GM12878 (cell line): ENCODE results near the gene SEC31B. TPM values are rescaled to one million over a fixed set of nuclear protein-coding genes. Genes with fewer than 3 reads are reported as not detected.

ENCODE experiments used
- ATAC-seq: fragments of 200-7000 bp; cut with Tn5 transposase; 3 replicates; pipeline ENCODE4 v1.9.1; 2020; ENCODE audit warnings: mild to moderate bottlenecking, moderate library complexity
- BruUV-seq: library from RNA; stranded (reverse); fragments of 400-500 nt; replicated peaks from 2 replicates; lab custom pipeline; 2021; lab: Mats Ljungman, UMichigan
- CTCF ChIA-PET: fragments of 300-600 bp; sonication (Branson Sonifier 250); formaldehyde crosslinking; extraction: SDS; loops from one replicate; lab custom pipeline; 2021; ENCODE audit warnings: inconsistent platforms; lab: Yijun Ruan, JAX
- POLR2A ChIA-PET: fragments of 350-600 bp; formaldehyde crosslinking; extraction: SDS; loops from one replicate; lab custom pipeline; 2021; ENCODE audit warnings: inconsistent platforms; lab: Charles Lee
- RAD21 ChIA-PET: fragments of 300-600 bp; sonication (Branson Sonifier 250); formaldehyde crosslinking; loops from one replicate; lab custom pipeline; 2023; ENCODE audit warnings: antibody characterized with exemption; ENCODE audit not compliant: unreplicated experiment; lab: Charles Lee
- SMC1A ChIA-PET: fragments of 300-600 bp; sonication (Branson Sonifier 250); formaldehyde crosslinking; loops from one replicate; lab custom pipeline; 2023; ENCODE audit not compliant: unreplicated experiment, uncharacterized antibody; lab: Charles Lee
- DNase-seq: peaks from one replicate; pipeline ENCODE4 v3.0.0-alpha.2; 2011; ENCODE audit warnings: low read depth, low spot score
- FAIRE-seq: peaks from 3 replicates; lab custom pipeline; 2011; peaks lifted over from hg19 to GRCh38; lab: Jason Lieb, UNC
- H2AFZ ChIP-seq: 2 replicates; pipeline ENCODE4 v1.6.0; 2011; ENCODE audit warnings: low read depth, low read length, control low read depth; ENCODE audit not compliant: control insufficient read depth
- H3K27ac ChIP-seq: 2 replicates; pipeline ENCODE4 v1.5.1; 2011; ENCODE audit warnings: control low read depth; ENCODE audit not compliant: control insufficient read depth, insufficient read depth
- H3K27me3 ChIP-seq, 2 experiments: replicated peaks in 1 of 2; 2 replicates each; pipeline versions ENCODE4 v1.6.0 to v1.6.1; 2011; ENCODE audit warnings: low read length in 1 of 2; ENCODE audit not compliant: control insufficient read depth in 2 of 2, insufficient read depth in 2 of 2
- H3K36me3 ChIP-seq, 2 experiments: 2 replicates each; pipeline ENCODE4 v1.5.1; 2011; ENCODE audit warnings: low read length in 1 of 2; ENCODE audit not compliant: control insufficient read depth in 2 of 2, insufficient read depth in 2 of 2
- H3K4me1 ChIP-seq: 2 replicates; pipeline ENCODE4 v1.6.1; 2011; ENCODE audit warnings: mild to moderate bottlenecking, low read length, moderate library complexity, mixed read lengths; ENCODE audit not compliant: control insufficient read depth, insufficient read depth
- H3K4me2 ChIP-seq: 2 replicates; pipeline ENCODE4 v1.6.0; 2011; ENCODE audit warnings: control low read depth; ENCODE audit not compliant: control insufficient read depth, insufficient read depth
- H3K4me3 ChIP-seq: fragments of 200-600 bp; sonication (generic); 2 replicates; pipeline ENCODE4 v1.5.1; 2016
- H3K79me2 ChIP-seq: 2 replicates; pipeline ENCODE4 v1.6.0; 2011; ENCODE audit warnings: low read length; ENCODE audit not compliant: control insufficient read depth, insufficient read depth
- H3K9ac ChIP-seq: 2 replicates; pipeline ENCODE4 v1.8.0; 2011; ENCODE audit warnings: low read length, control low read depth, mixed read lengths; ENCODE audit not compliant: control insufficient read depth, insufficient read depth
- H3K9me3 ChIP-seq: replicated peaks from 3 replicates; pipeline ENCODE4 v1.5.1; 2011; ENCODE audit warnings: mild to moderate bottlenecking, low read length; ENCODE audit not compliant: control insufficient read depth, insufficient read depth
- H4K20me1 ChIP-seq: 2 replicates; pipeline ENCODE4 v1.6.0; 2011; ENCODE audit not compliant: control insufficient read depth, insufficient read depth
- BMI1 ChIP-seq: fragments of 450-650 bp; IDR thresholded peaks from 2 replicates; pipeline ENCODE4 v1.6.1; 2016; ENCODE audit warnings: mild to moderate bottlenecking, moderate library complexity, borderline replicate concordance
- CHD1 ChIP-seq: IDR thresholded peaks from 2 replicates; pipeline ENCODE4 v1.6.1; 2012; ENCODE audit warnings: low read depth, low read length, improper control_type of control experiment
- FOXM1 ChIP-seq: IDR thresholded peaks from 2 replicates; pipeline ENCODE4 v1.6.1; 2012; ENCODE audit warnings: low read depth, mild to moderate bottlenecking, inconsistent platforms, low read length, moderate library complexity
- GATAD2B ChIP-seq: fragments of 450-650 bp; conservative IDR thresholded peaks from 2 replicates; pipeline ENCODE4 v1.6.1; 2017; ENCODE audit warnings: low read depth, mild to moderate bottlenecking, moderate library complexity
- HCFC1 ChIP-seq: fragments of 150-350 bp; IDR thresholded peaks from 2 replicates; pipeline ENCODE4 v1.6.1; 2014; ENCODE audit warnings: low read length
- IKZF1 ChIP-seq: fragments of 450-650 bp; conservative IDR thresholded peaks from 2 replicates; pipeline ENCODE4 v1.6.1; 2017; ENCODE audit warnings: antibody characterized with exemption, mild to moderate bottlenecking
- KDM1A ChIP-seq: fragments of 200-600 bp; sonication (generic); IDR thresholded peaks from 2 replicates; pipeline ENCODE4 v1.6.1; 2016; ENCODE audit warnings: borderline replicate concordance
- KLF5 ChIP-seq: fragments of 450-650 bp; IDR thresholded peaks from 2 replicates; pipeline ENCODE4 v1.6.1; 2014; ENCODE audit warnings: mild to moderate bottlenecking; ENCODE audit not compliant: partially characterized antibody
- MXI1 ChIP-seq: fragments of 150-350 bp; IDR thresholded peaks from 2 replicates; pipeline ENCODE4 v1.6.1; 2011; ENCODE audit warnings: low read depth, mild to moderate bottlenecking, inconsistent platforms, low read length, improper control_type of control experiment
- RFX5 ChIP-seq: IDR thresholded peaks from 2 replicates; pipeline ENCODE4 v1.6.1; 2011; ENCODE audit warnings: low read depth, low read length, improper control_type of control experiment
- SIX5 ChIP-seq: IDR thresholded peaks from 2 replicates; pipeline ENCODE4 v1.6.1; 2011; ENCODE audit warnings: mild to moderate bottlenecking, low read depth, low read length, moderate library complexity; ENCODE audit not compliant: severe bottlenecking
- SMARCA5 ChIP-seq: fragments of 450-650 bp; IDR thresholded peaks from 2 replicates; pipeline ENCODE4 v1.6.1; 2017; ENCODE audit warnings: mild to moderate bottlenecking
- SPI1 ChIP-seq: IDR thresholded peaks from 2 replicates; pipeline ENCODE4 v1.6.1; 2011; ENCODE audit warnings: low read depth, mild to moderate bottlenecking, low read length, moderate library complexity, borderline replicate concordance; ENCODE audit not compliant: insufficient read depth
- YY1 ChIP-seq: IDR thresholded peaks from 2 replicates; pipeline ENCODE4 v1.6.1; 2011; ENCODE audit warnings: low read depth, mild to moderate bottlenecking, low read length
- ZBED1 ChIP-seq: IDR thresholded peaks from 2 replicates; pipeline ENCODE4 v1.6.1; 2016; ENCODE audit warnings: borderline replicate concordance
- ZNF207 ChIP-seq: fragments of 450-650 bp; IDR thresholded peaks from 2 replicates; pipeline ENCODE4 v1.6.1; 2014; ENCODE audit warnings: antibody characterized with exemption, mild to moderate bottlenecking, borderline replicate concordance
- ZNF274 ChIP-seq: IDR thresholded peaks from one replicate; pipeline ENCODE4 v1.8.0; 2011; ENCODE audit not compliant: insufficient read length, insufficient read depth
- WGBS: methylation state at CpG from one replicate; pipeline ENCODE4 v1.1.6; 2016; ENCODE audit warnings: low lambda C conversion rate; ENCODE audit not compliant: insufficient replicate concordance, insufficient coverage; ENCODE audit errors: missing lambda C conversion rate; 5-methylcytosine and 5-hydroxymethylcytosine counted together
- in situ Hi-C: fragments of 300-500 bp; cut with MboI; formaldehyde crosslinking; loops from 9 replicates; pipeline ENCODE4 v1.14.3; 2018; ENCODE audit warnings: mixed read lengths
- intact Hi-C: fragments of 100-400 bp; cut with micrococcal nuclease; formaldehyde crosslinking; loops from one replicate; pipeline ENCODE4 v1.14.2; 2022; ENCODE audit not compliant: unreplicated experiment
- polyA plus RNA-seq, 11 experiments: library from polyadenylated mRNA; depleted of rRNA in 4 of 11; unstranded in 6 of 11; stranded (reverse) in 5 of 11; fragments of >200 nt; fragmentation: Nextera tagmentation in 4 of 11; fragmentation: Illumina TruSeq in 1 of 11; extraction: Ambion mirVana in 4 of 11; extraction: Trizol in 1 of 11; gene quantifications; 1 replicate in 1 of 11; 2 replicates in 10 of 11; pipeline versions ENCODE4 v1.2.1 to v1.2.3, GENCODE V29; 2011 to 2016; ENCODE audit warnings: inconsistent platforms in 2 of 11, missing spikeins in 2 of 11, low read depth in 1 of 11
- total RNA-seq, 4 experiments: library from RNA; depleted of rRNA in 3 of 4; stranded (reverse); fragments of >200 nt in 3 of 4; fragmentation: Illumina TruSeq in 1 of 4; extraction: Trizol in 1 of 4; gene quantifications; 2 replicates each; pipeline versions ENCODE4 v1.2.1 to v1.2.3, GENCODE V29; 2013 to 2021
- TF ChIP-seq, protein P1 (sequence below): fragments of 450-650 bp; IDR thresholded peaks from 2 replicates; pipeline ENCODE4 v1.6.1; 2018; ENCODE audit warnings: borderline replicate concordance, mild to moderate bottlenecking; ENCODE audit not compliant: partially characterized antibody
- TF ChIP-seq, protein P2 (sequence below): IDR thresholded peaks from 2 replicates; pipeline ENCODE4 v1.6.1; 2011; ENCODE audit warnings: borderline replicate concordance, low read depth, mild to moderate bottlenecking, moderate library complexity, mixed read lengths, low read length; ENCODE audit not compliant: insufficient read depth; ENCODE audit errors: extremely low read length
- TF ChIP-seq, protein P3 (sequence below): fragments of 450-650 bp; conservative IDR thresholded peaks from 2 replicates; pipeline ENCODE4 v1.6.1; 2017; ENCODE audit warnings: mild to moderate bottlenecking, moderate library complexity

The SEC31B gene
- total and polyA plus RNA-seq, 10 of the 15 experiments (the other 5 are each of a cell fraction or from before 2014, with no cell fraction given), result 3.4 to 24.3 (median 9.9) TPM

DNA sequence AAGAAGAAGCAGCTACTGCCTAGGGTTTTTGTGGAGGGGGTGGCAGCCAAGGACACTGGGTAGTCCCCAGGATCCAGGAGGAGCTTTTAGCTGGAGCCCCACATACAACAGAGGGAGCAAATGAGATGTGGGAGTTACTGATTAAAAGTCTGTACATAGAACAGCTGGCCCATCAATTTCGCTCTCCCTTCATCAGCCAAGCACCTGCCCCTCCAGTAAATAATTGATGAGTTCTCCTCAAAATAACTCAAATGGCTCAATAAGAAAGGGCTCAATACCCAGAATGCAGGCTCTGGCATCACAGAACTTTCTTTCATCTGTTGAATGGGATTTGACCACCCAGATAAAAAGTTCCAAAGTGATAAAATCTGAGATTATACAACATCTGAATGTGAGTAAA is 72.0 kb downstream of the SEC31B start:
- FAIRE-seq (no peak), ATAC-seq (no peak)
- H3K27ac ChIP-seq, result no peak overlapping the region

More for the DNA sequence above, 72.0 kb downstream of the SEC31B start:
- POLR2A ChIA-PET, result no interaction called here
- TF ChIP-seq FOXM1 (no peak), MXI1 (no peak), ZNF274 (no peak), CHD1 (no peak), ZNF207 (no peak), SIX5 (no peak), IKZF1 (no peak), YY1 (no peak), ZBED1 (no peak), SMARCA5 (no peak), SPI1 (no peak), RFX5 (no peak), KDM1A (no peak), KLF5 (no peak), BMI1 (no peak), HCFC1 (no peak), GATAD2B (no peak)
- TF ChIP-seq, protein P1, sequence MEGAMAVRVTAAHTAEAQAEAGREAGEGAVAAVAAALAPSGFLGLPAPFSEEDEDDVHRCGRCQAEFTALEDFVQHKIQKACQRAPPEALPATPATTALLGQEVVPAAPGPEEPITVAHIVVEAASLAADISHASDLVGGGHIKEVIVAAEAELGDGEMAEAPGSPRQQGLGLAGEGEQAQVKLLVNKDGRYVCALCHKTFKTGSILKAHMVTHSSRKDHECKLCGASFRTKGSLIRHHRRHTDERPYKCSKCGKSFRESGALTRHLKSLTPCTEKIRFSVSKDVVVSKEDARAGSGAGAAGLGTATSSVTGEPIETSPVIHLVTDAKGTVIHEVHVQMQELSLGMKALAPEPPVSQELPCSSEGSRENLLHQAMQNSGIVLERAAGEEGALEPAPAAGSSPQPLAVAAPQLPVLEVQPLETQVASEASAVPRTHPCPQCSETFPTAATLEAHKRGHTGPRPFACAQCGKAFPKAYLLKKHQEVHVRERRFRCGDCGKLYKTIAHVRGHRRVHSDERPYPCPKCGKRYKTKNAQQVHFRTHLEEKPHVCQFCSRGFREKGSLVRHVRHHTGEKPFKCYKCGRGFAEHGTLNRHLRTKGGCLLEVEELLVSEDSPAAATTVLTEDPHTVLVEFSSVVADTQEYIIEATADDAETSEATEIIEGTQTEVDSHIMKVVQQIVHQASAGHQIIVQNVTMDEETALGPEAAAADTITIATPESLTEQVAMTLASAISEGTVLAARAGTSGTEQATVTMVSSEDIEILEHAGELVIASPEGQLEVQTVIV, result no peak
- TF ChIP-seq, protein P2, sequence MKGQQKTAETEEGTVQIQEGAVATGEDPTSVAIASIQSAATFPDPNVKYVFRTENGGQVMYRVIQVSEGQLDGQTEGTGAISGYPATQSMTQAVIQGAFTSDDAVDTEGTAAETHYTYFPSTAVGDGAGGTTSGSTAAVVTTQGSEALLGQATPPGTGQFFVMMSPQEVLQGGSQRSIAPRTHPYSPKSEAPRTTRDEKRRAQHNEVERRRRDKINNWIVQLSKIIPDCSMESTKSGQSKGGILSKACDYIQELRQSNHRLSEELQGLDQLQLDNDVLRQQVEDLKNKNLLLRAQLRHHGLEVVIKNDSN, result no peak
- TF ChIP-seq, protein P3, sequence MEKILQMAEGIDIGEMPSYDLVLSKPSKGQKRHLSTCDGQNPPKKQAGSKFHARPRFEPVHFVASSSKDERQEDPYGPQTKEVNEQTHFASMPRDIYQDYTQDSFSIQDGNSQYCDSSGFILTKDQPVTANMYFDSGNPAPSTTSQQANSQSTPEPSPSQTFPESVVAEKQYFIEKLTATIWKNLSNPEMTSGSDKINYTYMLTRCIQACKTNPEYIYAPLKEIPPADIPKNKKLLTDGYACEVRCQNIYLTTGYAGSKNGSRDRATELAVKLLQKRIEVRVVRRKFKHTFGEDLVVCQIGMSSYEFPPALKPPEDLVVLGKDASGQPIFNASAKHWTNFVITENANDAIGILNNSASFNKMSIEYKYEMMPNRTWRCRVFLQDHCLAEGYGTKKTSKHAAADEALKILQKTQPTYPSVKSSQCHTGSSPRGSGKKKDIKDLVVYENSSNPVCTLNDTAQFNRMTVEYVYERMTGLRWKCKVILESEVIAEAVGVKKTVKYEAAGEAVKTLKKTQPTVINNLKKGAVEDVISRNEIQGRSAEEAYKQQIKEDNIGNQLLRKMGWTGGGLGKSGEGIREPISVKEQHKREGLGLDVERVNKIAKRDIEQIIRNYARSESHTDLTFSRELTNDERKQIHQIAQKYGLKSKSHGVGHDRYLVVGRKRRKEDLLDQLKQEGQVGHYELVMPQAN, result no peak
- Histone ChIP-seq H3K27me3 (no peaks in the 10 kb centered on the region), H2AFZ (no peak overlapping the region), H3K4me3 (no peak overlapping the region), H3K9ac (no peak overlapping the region), H3K79me2 (no peaks in the 10 kb centered on the region), H3K36me3 (no peaks in the 10 kb centered on the region), H3K9me3 (no peaks in the 10 kb centered on the region; the same call in 2 of the 3 replicates), H3K4me2 (no peak overlapping the region), H3K4me1 (no peaks in the 10 kb centered on the region), H4K20me1 (no peaks in the 10 kb centered on the region)
- RAD21 ChIA-PET, result no interaction called here
- CTCF ChIA-PET, result no interaction called here
- in situ Hi-C loops (no loop called here), intact Hi-C loops (no loop called here)
- SMC1A ChIA-PET, result no interaction called here
- DNase-seq, result no peak
- BruUV-seq, result no TSS peak
- 55% methylated on average over 1 of the region's 1 CpG for WGBS
